Bronchial epithelial cell (primary cell): ENCODE data around the gene GJD3. TPM values are rescaled to one million over a fixed set of nuclear protein-coding genes. Genes with fewer than 3 reads are reported as not detected.

ENCODE experiments used
- DNase-seq: peaks from one replicate; pipeline ENCODE4 v3.0.0-alpha.2; 2010; ENCODE audit warnings: low read depth
- FAIRE-seq: peaks from 2 replicates; lab custom pipeline; 2011; peaks lifted over from hg19 to GRCh38; lab: Jason Lieb, UNC
- H3K27me3 ChIP-seq: 2 replicates; pipeline ENCODE4 v1.5.1; 2011; ENCODE audit warnings: low read length; ENCODE audit not compliant: control insufficient read depth, insufficient read depth
- H3K36me3 ChIP-seq: 2 replicates; pipeline ENCODE4 v1.5.1; 2011; ENCODE audit warnings: low read length; ENCODE audit not compliant: control insufficient read depth, insufficient read depth
- H3K4me3 ChIP-seq: 2 replicates; pipeline ENCODE4 v1.5.1; 2011; ENCODE audit warnings: mild to moderate bottlenecking, low read depth, low read length, control low read depth
- CTCF ChIP-seq: IDR thresholded peaks from 2 replicates; pipeline ENCODE4 v1.5.1; 2011; ENCODE audit warnings: mild to moderate bottlenecking, moderate library complexity, low read length, control low read depth, inconsistent platforms; ENCODE audit not compliant: insufficient read depth, severe bottlenecking
- total RNA-seq: library from RNA; depleted of rRNA; stranded (reverse); fragments of >200 nt; gene quantifications from 2 replicates; pipeline ENCODE4 v1.2.1, GENCODE V29; 2014

The GJD3 gene
- total RNA-seq, 1 donor from 2014 or later = 0.53 TPM

- no peak for TF ChIP-seq CTCF
- Histone ChIP-seq H3K27me3 (no peaks in the 10 kb centered on the region), H3K36me3 (peaks cover 17% of the 10 kb centered on the region), H3K4me3 (no peak overlapping the region)
- FAIRE-seq (peak; percentile 98), DNase-seq (peak; percentile 93)
Measured at GRCh38 chr17:40349895-40350688, 14.4 kb downstream of the GJD3 start.

- DNase-seq = peak; percentile 98
Measured at GRCh38 chr17:40349477-40349894, 15.1 kb downstream of the GJD3 start.

GRCh38 chr17:40348562-40349476, 15.7 kb downstream of the GJD3 start:
- TF ChIP-seq CTCF = no peak
- FAIRE-seq (no peak), DNase-seq (no peak)
- Histone ChIP-seq H3K27me3 (no peaks in the 10 kb centered on the region), H3K36me3 (peaks cover 14% of the 10 kb centered on the region), H3K4me3 (no peak overlapping the region)

More at GRCh38 chr17:40349477-40349894, 15.1 kb downstream of the GJD3 start:
- no peak for FAIRE-seq
- Histone ChIP-seq H3K4me3 (no peak overlapping the region), H3K27me3 (no peaks in the 10 kb centered on the region), H3K36me3 (peaks cover 14% of the 10 kb centered on the region)
- peak; percentile 48 for TF ChIP-seq CTCF

GRCh38 chr17:40348136-40348504, 16.4 kb downstream of the GJD3 start:
- Histone ChIP-seq H3K4me3 (no peak overlapping the region), H3K27me3 (no peaks in the 10 kb centered on the region), H3K36me3 (peaks cover 14% of the 10 kb centered on the region)
- no peak for FAIRE-seq
- no peak for DNase-seq
- no peak for TF ChIP-seq CTCF

- Histone ChIP-seq H3K36me3 (peaks cover 11% of the 10 kb centered on the region), H3K27me3 (no peaks in the 10 kb centered on the region), H3K4me3 (no peak overlapping the region)
- DNase-seq (no peak), FAIRE-seq (no peak)
- TF ChIP-seq CTCF = no peak
Measured at GRCh38 chr17:40347319-40348135, 17.0 kb downstream of the GJD3 start.
